Ectodermal cell (in vitro differentiated cells): ENCODE results near the gene ALKBH3.

ENCODE experiments used
- H3K27ac ChIP-seq: 2 replicates; pipeline ENCODE4 v1.7.0; 2013; ENCODE audit warnings: mild to moderate bottlenecking, low read depth, low read length; ENCODE audit not compliant: insufficient read depth, poor library complexity, severe bottlenecking
- H3K27me3 ChIP-seq: 2 replicates; pipeline ENCODE4 v1.7.0; 2013; ENCODE audit warnings: mild to moderate bottlenecking, low read length; ENCODE audit not compliant: insufficient read depth, control insufficient read depth, poor library complexity, severe bottlenecking
- H3K36me3 ChIP-seq: one replicate; pipeline ENCODE4 v1.7.0; 2013; ENCODE audit warnings: low read length; ENCODE audit not compliant: control insufficient read depth, insufficient read depth
- H3K4me1 ChIP-seq: one replicate; pipeline ENCODE4 v1.7.0; 2013; ENCODE audit warnings: low read length; ENCODE audit not compliant: control insufficient read depth, insufficient read depth
- H3K4me3 ChIP-seq: 2 replicates; pipeline ENCODE4 v1.7.0; 2013; ENCODE audit warnings: low read depth, low read length, control low read depth; ENCODE audit not compliant: insufficient read depth
- H3K9me3 ChIP-seq: 2 replicates; pipeline ENCODE4 v1.7.0; 2013; ENCODE audit warnings: mild to moderate bottlenecking, low read length, moderate library complexity; ENCODE audit not compliant: control insufficient read depth
- WGBS, 2 experiments: methylation state at CpG; one replicate each; pipeline ENCODE4 v1.1.7; 2013; ENCODE audit warnings: missing lambda C conversion rate in 2 of 2; 5-methylcytosine and 5-hydroxymethylcytosine counted together

ALKBH3 gene

GRCh38 chr11:43937434-43938411 lies 57.1 kb downstream of the ALKBH3 start:
- Histone ChIP-seq H3K27me3 (peaks cover 20% of the 10 kb centered on the region), H3K27ac (no peak overlapping the region), H3K4me1 (peaks cover 13% of the 10 kb centered on the region), H3K4me3 (no peak overlapping the region), H3K36me3 (no peaks in the 10 kb centered on the region), H3K9me3 (no peaks in the 10 kb centered on the region)
- 82 to 84% methylated on average over 14 of the region's 14 CpGs for WGBS, 2 experiments

- Histone ChIP-seq H3K4me3 (peak overlapping the region; percentile 37), H3K9me3 (no peaks in the 10 kb centered on the region), H3K36me3 (no peaks in the 10 kb centered on the region), H3K27me3 (peaks cover 53% of the 10 kb centered on the region), H3K27ac (no peak overlapping the region), H3K4me1 (peaks cover 11% of the 10 kb centered on the region)
- 73% methylated on average over 5 of the region's 5 CpGs for WGBS, 2 experiments
Measured at GRCh38 chr11:43941257-43941994, 60.8 kb downstream of the ALKBH3 start.

- Histone ChIP-seq H3K9me3 (no peaks in the 10 kb centered on the region), H3K27ac (no peak overlapping the region)
- 0 to 1% methylated on average over 94 of the region's 94 CpGs for WGBS, 2 experiments
Measured at GRCh38 chr11:43942662-43943371, 62.2 kb downstream of the ALKBH3 start.

GRCh38 chr11:43943372-43943930 lies 62.8 kb downstream of the ALKBH3 start:
- Histone ChIP-seq H3K9me3 (no peaks in the 10 kb centered on the region), H3K4me3 (peak overlapping the region; percentile 52), H3K4me1 (peaks cover 25% of the 10 kb centered on the region), H3K27me3 (peaks cover 53% of the 10 kb centered on the region), H3K27ac (no peak overlapping the region), H3K36me3 (no peaks in the 10 kb centered on the region)
- WGBS, 2 experiments, result 1% methylated on average over 48 of the region's 48 CpGs

More at GRCh38 chr11:43942662-43943371, 62.2 kb downstream of the ALKBH3 start:
- Histone ChIP-seq H3K4me1 (peaks cover 20% of the 10 kb centered on the region), H3K4me3 (peak overlapping the region; percentile 52), H3K36me3 (no peaks in the 10 kb centered on the region), H3K27me3 (peaks cover 53% of the 10 kb centered on the region)

- Histone ChIP-seq H3K4me3 (peak overlapping the region; percentile 52), H3K27ac (no peak overlapping the region), H3K36me3 (no peaks in the 10 kb centered on the region), H3K4me1 (peaks cover 31% of the 10 kb centered on the region), H3K27me3 (peaks cover 53% of the 10 kb centered on the region), H3K9me3 (no peaks in the 10 kb centered on the region)
- 2 to 3% methylated on average over 54 of the region's 54 CpGs for WGBS, 2 experiments
Measured at GRCh38 chr11:43943931-43944751, 63.5 kb downstream of the ALKBH3 start.

- WGBS, 2 experiments, result 49% methylated on average over 16 of the region's 16 CpGs
Measured at GRCh38 chr11:43944761-43945311, 64.2 kb downstream of the ALKBH3 start.

GRCh38 chr11:43947003-43947500 lies 66.4 kb downstream of the ALKBH3 start:
- peaks cover 38% of the 10 kb centered on the region for H3K27me3 ChIP-seq
- no peaks in the 10 kb centered on the region for H3K36me3 ChIP-seq
- no peak overlapping the region for H3K4me3 ChIP-seq
- no peak overlapping the region for H3K27ac ChIP-seq
- 59% methylated on average over 9 of the region's 9 CpGs for WGBS, 2 experiments
- peaks cover 31% of the 10 kb centered on the region for H3K4me1 ChIP-seq
- H3K9me3 ChIP-seq, result no peaks in the 10 kb centered on the region

More at GRCh38 chr11:43944761-43945311, 64.2 kb downstream of the ALKBH3 start:
- peak overlapping the region; percentile 52 for H3K4me3 ChIP-seq
- H3K36me3 ChIP-seq, result no peaks in the 10 kb centered on the region
- no peak overlapping the region for H3K27ac ChIP-seq
- H3K4me1 ChIP-seq, result peaks cover 31% of the 10 kb centered on the region
- peaks cover 53% of the 10 kb centered on the region for H3K27me3 ChIP-seq
- H3K9me3 ChIP-seq, result no peaks in the 10 kb centered on the region

GRCh38 chr11:43947815-43948214 lies 67.2 kb downstream of the ALKBH3 start:
- Histone ChIP-seq H3K36me3 (no peaks in the 10 kb centered on the region), H3K4me1 (peaks cover 31% of the 10 kb centered on the region), H3K27ac (no peak overlapping the region), H3K27me3 (peaks cover 32% of the 10 kb centered on the region), H3K9me3 (no peaks in the 10 kb centered on the region), H3K4me3 (no peak overlapping the region)
- WGBS, 2 experiments, result 78 to 84% methylated on average over 1 of the region's 1 CpG
